ENCODE measurements around the gene PDCD1. TPM values are rescaled to one million over a fixed set of nuclear protein-coding genes. Genes with fewer than 3 reads are reported as not detected.

The PDCD1 gene
- total and polyA plus RNA-seq, 2 of the 13 experiments (the other 11 are each of a cell fraction or from before 2014, with no cell fraction given): 0.04 TPM; not detected in 1

- peak; percentile 80; the same call in 1 of the 2 replicates for TF ChIP-seq TIGD3 (CRISPR knock-in tag; IDR thresholded peaks at IDR 0.05; ENCODE audit: borderline replicate concordance)
- no peak for TF ChIP-seq U2AF2 (IDR thresholded peaks at IDR 0.05; ENCODE audit: low read depth, low read length)
- TF ChIP-seq ZNF121 (CRISPR knock-in tag; IDR thresholded peaks at IDR 0.05): peak; percentile 48; the same call in 1 of the 2 replicates
- no peak for TF ChIP-seq ZNF639 (CRISPR knock-in tag; conservative IDR thresholded peaks at IDR 0.05)
- TF ChIP-seq NPAS2 (CRISPR knock-in tag; IDR thresholded peaks at IDR 0.05; ENCODE audit: borderline replicate concordance): no peak
- TF ChIP-seq NCOR1 (IDR thresholded peaks at IDR 0.05; ENCODE audit: borderline replicate concordance, low read length): peak; percentile 60; the same call in 1 of the 2 replicates
- TF ChIP-seq ZNF720 (CRISPR knock-in tag; IDR thresholded peaks at IDR 0.05): no peak
- TF ChIP-seq ZNF230 (CRISPR knock-in tag; IDR thresholded peaks at IDR 0.05): peak; percentile 93
- TF ChIP-seq ZNF766 (CRISPR knock-in tag; IDR thresholded peaks at IDR 0.05; ENCODE audit: borderline replicate concordance): peak; percentile 98
- peak; percentile 72 for TF ChIP-seq ZNF333 (CRISPR knock-in tag; IDR thresholded peaks at IDR 0.05; ENCODE audit: borderline replicate concordance)
- no peak for TF ChIP-seq ZNF20 (CRISPR knock-in tag; IDR thresholded peaks at IDR 0.05)
- peak; percentile 94; the same call in 1 of the 2 replicates for TF ChIP-seq ZSCAN30 (CRISPR knock-in tag; IDR thresholded peaks at IDR 0.05)
- TF ChIP-seq POLR2G (IDR thresholded peaks at IDR 0.05; ENCODE audit: low read depth, low read length): peak; percentile 98
- peak; percentile 9; the same call in 1 of the 2 replicates for TF ChIP-seq STAT6 (CRISPR knock-in tag; IDR thresholded peaks at IDR 0.05; ENCODE audit: borderline replicate concordance)
- TF ChIP-seq ATAD3A (CRISPR knock-in tag; IDR thresholded peaks at IDR 0.05): no peak
- TF ChIP-seq ZNF235 (CRISPR knock-in tag; IDR thresholded peaks at IDR 0.05; ENCODE audit: borderline replicate concordance): 0 out of 2 replicates have a peak, but pooled peaks have one; percentile 24
- TF ChIP-seq ZNF674 (CRISPR knock-in tag; IDR thresholded peaks at IDR 0.05; ENCODE audit: low read depth): no peak; the same call in 1 of the 2 replicates
- peak; percentile 77 for TF ChIP-seq YEATS2 (CRISPR knock-in tag; IDR thresholded peaks at IDR 0.05; ENCODE audit: borderline replicate concordance)
- no peak for TF ChIP-seq ZBTB1 (CRISPR knock-in tag; IDR thresholded peaks at IDR 0.05; ENCODE audit: borderline replicate concordance)
- peak; percentile 97 for TF ChIP-seq ZMAT3 (CRISPR knock-in tag; conservative IDR thresholded peaks at IDR 0.05)
- TF ChIP-seq ZNF180 (CRISPR knock-in tag; IDR thresholded peaks at IDR 0.05; ENCODE audit: borderline replicate concordance, low read depth): 0 out of 2 replicates have a peak, but pooled peaks have one; percentile 55
- TF ChIP-seq ZBTB49 (CRISPR knock-in tag; IDR thresholded peaks at IDR 0.05; ENCODE audit: borderline replicate concordance): no peak
Measured at GRCh38 chr2:241808721-241809382, 49.8 kb downstream of the PDCD1 start, which contains the start of gene NEU4 (continued).
